ENCODE data around the gene TMEM208.
A peak's percentile ranks its signal among the peaks of the same experiment; 100 is the strongest.

TMEM208 gene

GRCh38 chr16:67234180-67234597, 7.3 kb downstream of the TMEM208 start:
- no peaks in the 10 kb centered on the region for H3K9me3 ChIP-seq (ENCODE audit: low read depth, low read length)
- H3K27ac ChIP-seq: no peak overlapping the region
- TF ChIP-seq POLR2AphosphoS5 (IDR thresholded peaks at IDR 0.05; ENCODE audit: borderline replicate concordance, low read depth, low read length) (no peak), FOXP2 (optimal IDR thresholded peaks at IDR 0.05; ENCODE audit: control extremely low read depth, extremely low read length, insufficient read depth) (no peak), EZH2 (IDR thresholded peaks at IDR 0.05) (no peak)
- DNase-seq (ENCODE audit: low read depth, low spot score): no peak
- no peaks in the 10 kb centered on the region; the same call in 1 of the 2 replicates for H3K36me3 ChIP-seq (ENCODE audit: insufficient read depth, low read length)
- no peak overlapping the region for H3K9ac ChIP-seq (ENCODE audit: insufficient read length)
- H3K4me3 ChIP-seq: no peak overlapping the region

GRCh38 chr16:67235816-67236562, 9.1 kb downstream of the TMEM208 start:
- TF ChIP-seq FOXP2 (optimal IDR thresholded peaks at IDR 0.05; ENCODE audit: control extremely low read depth, extremely low read length, insufficient read depth) (no peak), POLR2AphosphoS5 (IDR thresholded peaks at IDR 0.05; ENCODE audit: borderline replicate concordance, low read depth, low read length) (no peak; the same call in 1 of the 2 replicates), EZH2 (IDR thresholded peaks at IDR 0.05) (no peak)
- Histone ChIP-seq H3K4me3 (peak overlapping the region; percentile 66), H3K9me3 (ENCODE audit: low read depth, low read length) (no peaks in the 10 kb centered on the region), H3K9ac (ENCODE audit: insufficient read length) (peak overlapping the region; percentile 26), H3K27ac (peak overlapping the region; percentile 54; the same call in 1 of the 2 replicates), H3K36me3 (ENCODE audit: insufficient read depth, low read length) (no peaks in the 10 kb centered on the region)
- DNase-seq (ENCODE audit: low read depth, low spot score): no peak

- no peaks in the 10 kb centered on the region for H3K9me3 ChIP-seq (ENCODE audit: low read depth, low read length)
- no peaks in the 10 kb centered on the region for H3K36me3 ChIP-seq (ENCODE audit: insufficient read depth, low read length)
- no peak overlapping the region for H3K27ac ChIP-seq
- H3K4me3 ChIP-seq: peak overlapping the region; percentile 66
- no peak overlapping the region for H3K9ac ChIP-seq (ENCODE audit: insufficient read length)
- no peak for DNase-seq (ENCODE audit: low read depth, low spot score)
- TF ChIP-seq FOXP2 (optimal IDR thresholded peaks at IDR 0.05; ENCODE audit: control extremely low read depth, extremely low read length, insufficient read depth) (no peak), POLR2AphosphoS5 (IDR thresholded peaks at IDR 0.05; ENCODE audit: borderline replicate concordance, low read depth, low read length) (no peak), EZH2 (IDR thresholded peaks at IDR 0.05) (no peak)
Measured at GRCh38 chr16:67236563-67237395, 9.8 kb downstream of the TMEM208 start.

- H3K9me3 ChIP-seq (ENCODE audit: low read depth, low read length): no peaks in the 10 kb centered on the region
- H3K9ac ChIP-seq (ENCODE audit: insufficient read length): no peak overlapping the region
- DNase-seq (ENCODE audit: low read depth, low spot score): no peak
- H3K36me3 ChIP-seq (ENCODE audit: insufficient read depth, low read length): no peaks in the 10 kb centered on the region
- no peak overlapping the region for H3K27ac ChIP-seq
- TF ChIP-seq POLR2AphosphoS5 (IDR thresholded peaks at IDR 0.05; ENCODE audit: borderline replicate concordance, low read depth, low read length) (no peak), FOXP2 (optimal IDR thresholded peaks at IDR 0.05; ENCODE audit: control extremely low read depth, extremely low read length, insufficient read depth) (no peak), EZH2 (IDR thresholded peaks at IDR 0.05) (no peak)
- H3K4me3 ChIP-seq: no peak overlapping the region
Measured at GRCh38 chr16:67237396-67238277, 10.7 kb downstream of the TMEM208 start.

GRCh38 chr16:67238278-67238575, 11.3 kb downstream of the TMEM208 start:
- Histone ChIP-seq H3K9ac (ENCODE audit: insufficient read length) (no peak overlapping the region), H3K36me3 (ENCODE audit: insufficient read depth, low read length) (no peaks in the 10 kb centered on the region), H3K27ac (no peak overlapping the region)

GRCh38 chr16:67238806-67239470, 12.0 kb downstream of the TMEM208 start:
- Histone ChIP-seq H3K27ac (no peak overlapping the region), H3K36me3 (ENCODE audit: insufficient read depth, low read length) (no peaks in the 10 kb centered on the region), H3K9me3 (ENCODE audit: low read depth, low read length) (no peaks in the 10 kb centered on the region), H3K9ac (ENCODE audit: insufficient read length) (no peak overlapping the region), H3K4me3 (no peak overlapping the region)
- DNase-seq (ENCODE audit: low read depth, low spot score): no peak
- TF ChIP-seq EZH2 (IDR thresholded peaks at IDR 0.05) (no peak), FOXP2 (optimal IDR thresholded peaks at IDR 0.05; ENCODE audit: control extremely low read depth, extremely low read length, insufficient read depth) (no peak), POLR2AphosphoS5 (IDR thresholded peaks at IDR 0.05; ENCODE audit: borderline replicate concordance, low read depth, low read length) (no peak)

More at GRCh38 chr16:67238278-67238575, 11.3 kb downstream of the TMEM208 start:
- Histone ChIP-seq H3K4me3 (no peak overlapping the region), H3K9me3 (ENCODE audit: low read depth, low read length) (no peaks in the 10 kb centered on the region)
- TF ChIP-seq EZH2 (IDR thresholded peaks at IDR 0.05): no peak
- no peak for TF ChIP-seq POLR2AphosphoS5 (IDR thresholded peaks at IDR 0.05; ENCODE audit: borderline replicate concordance, low read depth, low read length)
- DNase-seq (ENCODE audit: low read depth, low spot score): no peak

- no peaks in the 10 kb centered on the region for H3K36me3 ChIP-seq (ENCODE audit: insufficient read depth, low read length)
- H3K4me3 ChIP-seq: no peak overlapping the region
- H3K9me3 ChIP-seq (ENCODE audit: low read depth, low read length): no peaks in the 10 kb centered on the region
- no peak for TF ChIP-seq FOXP2 (optimal IDR thresholded peaks at IDR 0.05; ENCODE audit: control extremely low read depth, extremely low read length, insufficient read depth)
- no peak for TF ChIP-seq EZH2 (IDR thresholded peaks at IDR 0.05)
- TF ChIP-seq POLR2AphosphoS5 (IDR thresholded peaks at IDR 0.05; ENCODE audit: borderline replicate concordance, low read depth, low read length): no peak
- DNase-seq (ENCODE audit: low read depth, low spot score): no peak
- no peak overlapping the region for H3K27ac ChIP-seq
- H3K9ac ChIP-seq (ENCODE audit: insufficient read length): no peak overlapping the region
Measured at GRCh38 chr16:67240506-67240905, 13.6 kb downstream of the TMEM208 start.
